ENCODE results near the gene ZG16. TPM values are rescaled to one million over a fixed set of nuclear protein-coding genes. Genes with fewer than 3 reads are reported as not detected.
"Not testable (repeated sequence)": the region's sequence is repeated elsewhere in the genome, so short reads cannot be mapped to it uniquely, and the experiment has no call there.

Gene ZG16
- total and polyA plus RNA-seq, 2 of the 8 experiments (the other 6 are each of a cell fraction or from before 2014, with no cell fraction given): not detected

GRCh38 chr16:29731768-29732601 is 46.1 kb upstream of the ZG16 start:
- H2BK12ac ChIP-seq (ENCODE audit: low read depth, low read length); H3K56ac ChIP-seq (replicated peaks; ENCODE audit: insufficient read length, low read depth, low read length); H3K79me2 ChIP-seq (ENCODE audit: control insufficient read depth in 1 of 2, insufficient read depth in 2 of 2, low read length in 2 of 2); H3K27me3 ChIP-seq (replicated peaks in 1 of 4; ENCODE audit: control insufficient read depth in 3 of 4, extremely low read depth in 1 of 4, insufficient read depth in 3 of 4, low read length in 3 of 4); H3K23ac ChIP-seq (ENCODE audit: insufficient read length); H2BK15ac ChIP-seq (ENCODE audit: low read length); H3K4me3 ChIP-seq (ENCODE audit: extremely low read depth in 1 of 4, insufficient read depth in 2 of 4, low read depth in 3 of 4, low read length in 4 of 4); DNase-seq (ENCODE audit: low read depth in 1 of 2, low spot score in 2 of 2); H4K91ac ChIP-seq (replicated peaks; ENCODE audit: insufficient read length, low read length); FAIRE-seq; H3K9ac ChIP-seq (replicated peaks in 1 of 4; ENCODE audit: extremely low read depth in 1 of 4, low read depth in 3 of 4, low read length in 3 of 4); H3K79me1 ChIP-seq (ENCODE audit: low read depth, low read length); H3K18ac ChIP-seq (ENCODE audit: extremely low read depth, low read length); H3K27ac ChIP-seq (ENCODE audit: low read depth, low read length); H3K4me2 ChIP-seq (ENCODE audit: insufficient read depth in 1 of 2, low read depth in 2 of 2, low read length in 2 of 2); H2AK5ac ChIP-seq (ENCODE audit: low read depth, low read length); H2BK5ac ChIP-seq (ENCODE audit: low read depth, low read length); H2BK20ac ChIP-seq (ENCODE audit: low read length); H4K8ac ChIP-seq (ENCODE audit: extremely low read depth, insufficient read depth, low read length); H3K4ac ChIP-seq (replicated peaks; ENCODE audit: insufficient read length, low read depth, low read length); H3K23me2 ChIP-seq (ENCODE audit: low read depth, low read length); H4K5ac ChIP-seq (ENCODE audit: insufficient read length, low read depth, low read length); H2BK120ac ChIP-seq (replicated peaks; ENCODE audit: low read depth, low read length); H4K20me1 ChIP-seq (replicated peaks in 1 of 2; ENCODE audit: control insufficient read depth in 1 of 2, insufficient read depth in 2 of 2, low read length in 2 of 2); H3K14ac ChIP-seq (ENCODE audit: insufficient read length); H3K4me1 ChIP-seq (replicated peaks in 1 of 4; ENCODE audit: control insufficient read depth in 3 of 4, insufficient read depth in 4 of 4, low read length in 3 of 4); H3K9me3 ChIP-seq (ENCODE audit: insufficient read depth in 2 of 2, low read depth in 1 of 2, low read length in 1 of 2); H2AFZ ChIP-seq (ENCODE audit: low read length): not testable (repeated sequence)
- ChIA-PET POLR2A (ENCODE audit: partially characterized antibody) (interaction anchor here (1.0 to 26.3 kb wide), 6 partner anchors 7 to 59 kb away, joined by 5 to 490 read pairs (median 14); partner anchors contain the start of gene KIF22), CTCF (ENCODE audit: partially characterized antibody) (interaction anchor here (0.6 to 7.4 kb wide), 6 partner anchors 12 to 62 kb away, joined by 3 to 81 read pairs (median 6); no protein-coding TSS in a partner anchor)
- 97% methylated on average over 13 of the region's 13 CpGs; no CpG with 5 or more reads in 1 of the 2 experiments for WGBS, 2 experiments (ENCODE audit: extremely low coverage in 1 of 2, insufficient coverage in 1 of 2, insufficient read length in 1 of 2, insufficient replicate concordance in 2 of 2, low coverage in 1 of 2, low lambda C conversion rate in 2 of 2, missing lambda C conversion rate in 1 of 2)
- H3K36me3 ChIP-seq (ENCODE audit: control insufficient read depth in 2 of 4, insufficient read depth in 4 of 4, low read length in 3 of 4): peaks cover 22 to 81% (median 35%) of the 10 kb centered on the region in 4 experiments
